Aorta (tissue), 5 donors: ENCODE data around the gene WDR59. TPM values are rescaled to one million over a fixed set of nuclear protein-coding genes. Genes with fewer than 3 reads are reported as not detected.

Experiments
- ATAC-seq: fragments of 200-7000 bp; cut with Tn5 transposase; one replicate; pipeline ENCODE4 v1.9.1; 2022; ENCODE audit warnings: moderate library complexity; ENCODE audit not compliant: low FRiP score
- DNase-seq, 2 donors: peaks; one replicate each; pipeline ENCODE4 v3.0.0-alpha.2; 2020
- H3K27ac ChIP-seq, 2 donors: one replicate each; pipeline ENCODE4 v1.5.1; 2013; ENCODE audit warnings: low read length in 2 of 2, mild to moderate bottlenecking in 2 of 2, moderate library complexity in 2 of 2, control low read depth in 1 of 2, inconsistent platforms in 1 of 2, low read depth in 1 of 2
- H3K27me3 ChIP-seq, 2 donors: one replicate each; pipeline ENCODE4 v1.6.1; 2013; ENCODE audit warnings: control low read depth in 1 of 2, low read length in 1 of 2, mild to moderate bottlenecking in 1 of 2, moderate library complexity in 1 of 2; ENCODE audit not compliant: insufficient read depth in 2 of 2, control insufficient read depth in 1 of 2
- H3K36me3 ChIP-seq, 2 donors: one replicate each; pipeline ENCODE4 v1.6.1; 2013; ENCODE audit warnings: control low read depth in 1 of 2, low read length in 1 of 2, mild to moderate bottlenecking in 1 of 2; ENCODE audit not compliant: insufficient read depth in 2 of 2, control insufficient read depth in 1 of 2
- H3K4me1 ChIP-seq, 2 donors: one replicate each; pipeline ENCODE4 v1.6.1; 2013; ENCODE audit warnings: low read length in 2 of 2, control low read depth in 1 of 2, mild to moderate bottlenecking in 1 of 2, moderate library complexity in 1 of 2; ENCODE audit not compliant: insufficient read depth in 2 of 2, control insufficient read depth in 1 of 2
- H3K4me3 ChIP-seq, 2 donors: one replicate each; pipeline ENCODE4 v1.5.1; 2013; ENCODE audit warnings: low read length in 2 of 2, control low read depth in 1 of 2, mild to moderate bottlenecking in 1 of 2
- H3K9me3 ChIP-seq: one replicate; pipeline ENCODE4 v1.6.1; 2013; ENCODE audit warnings: mild to moderate bottlenecking, low read length; ENCODE audit not compliant: control insufficient read depth
- WGBS, 2 donors: extraction: QIAGEN DNeasy Blood & Tissue Kit; methylation state at CpG; one replicate each; pipeline ENCODE4 v1.1.7; 2013; 5-methylcytosine and 5-hydroxymethylcytosine counted together
- intact Hi-C, 2 donors: fragments of 100-400 bp; cut with DNase I; formaldehyde crosslinking; loops; one replicate each; pipeline versions ENCODE4 v1.14.2 to v1.15.0; 2022
- polyA plus RNA-seq, 2 donors: library from polyadenylated mRNA; stranded (reverse); fragments of 200-250 nt; gene quantifications; one replicate each; pipeline ENCODE4 v1.2.3, GENCODE V29; 2013
- total RNA-seq, 2 donors: library from RNA; stranded (reverse); fragmentation: NEBNext Ultra II Directional; extraction: Animal tissue kit (Norgen Biotek cat#: 25700); gene quantifications; one replicate each; pipeline ENCODE4 v1.2.1, GENCODE V29; 2021
- donor health status: healthy with polysubstance abuse.
- donor health status: Bipolar disorder and iron deficiency.
- donor health status: DM: no; HTN: no; CAD: no.
- donor health status: DM: no; HTN: no; CAD: no.
- donor health status: DM: yes; HTN: yes; CAD: no.

WDR59 gene
- total and polyA plus RNA-seq, 4 donors: 12.8 to 78.1 (median 48.3) TPM

GRCh38 chr16:74836111-74836671 lies 148.7 kb downstream of the WDR59 start:
- no peak for ATAC-seq
- intact Hi-C loops: no loop called here
- Histone ChIP-seq H3K27me3 (no peaks in the 10 kb centered on the region), H3K9me3 (no peaks in the 10 kb centered on the region), H3K4me1 (peaks cover 0 to 1% of the 10 kb centered on the region in 2 donors), H3K36me3 (no peaks in the 10 kb centered on the region), H3K4me3 (no peak overlapping the region), H3K27ac (no peak overlapping the region)
- no peak for DNase-seq
- 83 to 86% methylated on average over 8 of the region's 8 CpGs for WGBS, 2 donors

DNA sequence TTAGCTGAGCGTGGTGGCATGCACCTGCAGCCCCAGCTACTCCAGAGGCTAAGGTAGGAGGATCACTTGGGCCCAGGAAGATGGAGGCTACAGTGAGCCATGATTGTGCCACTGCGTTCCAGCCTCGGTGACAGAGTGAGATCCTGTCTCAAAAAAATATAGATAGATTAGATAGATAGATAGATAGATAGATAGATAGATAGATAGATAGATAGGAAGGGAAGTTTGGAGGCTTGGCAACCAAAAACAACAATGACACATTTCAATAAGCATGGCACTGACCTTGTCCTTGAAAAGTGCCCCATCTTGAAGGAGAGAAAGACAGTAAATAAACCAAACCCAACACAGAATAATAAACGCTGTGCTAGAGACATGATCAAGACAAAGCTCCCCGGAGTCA lies 152.7 kb downstream of the WDR59 start:
- intact Hi-C loops: no loop called here
- Histone ChIP-seq H3K4me3 (no peak overlapping the region), H3K9me3 (peaks cover 3% of the 10 kb centered on the region), H3K27me3 (no peaks in the 10 kb centered on the region), H3K27ac (no peak overlapping the region), H3K4me1 (no peaks in the 10 kb centered on the region), H3K36me3 (no peaks in the 10 kb centered on the region)
- 68 to 71% methylated on average over 5 of the region's 5 CpGs for WGBS, 2 donors
- DNase-seq: no peak
- ATAC-seq: no peak

DNA sequence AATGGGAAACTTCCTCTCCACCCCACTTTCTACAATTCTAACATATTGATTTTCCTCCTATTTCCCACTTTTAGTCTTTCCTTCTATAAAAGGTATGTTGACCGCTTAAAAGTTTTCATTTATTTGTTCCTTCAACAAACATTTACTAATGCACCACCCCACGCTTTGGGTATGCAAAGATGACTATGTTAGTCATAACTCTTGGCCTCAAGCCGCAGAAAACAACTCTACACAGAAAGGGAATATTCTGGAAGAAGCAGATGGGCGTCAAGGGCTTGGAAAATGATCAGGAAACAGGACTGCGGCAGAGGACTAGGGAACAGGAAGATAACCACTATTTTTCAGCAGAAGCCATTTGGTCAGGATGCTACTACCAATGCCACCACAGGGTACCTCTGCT lies 153.5 kb downstream of the WDR59 start:
- Histone ChIP-seq H3K4me3 (no peak overlapping the region), H3K27ac (no peak overlapping the region), H3K4me1 (no peaks in the 10 kb centered on the region), H3K27me3 (no peaks in the 10 kb centered on the region), H3K36me3 (no peaks in the 10 kb centered on the region), H3K9me3 (peaks cover 3% of the 10 kb centered on the region)
- ATAC-seq (no peak), DNase-seq (no peak)
- intact Hi-C loops: no loop called here
- 85 to 87% methylated on average over 5 of the region's 5 CpGs for WGBS, 2 donors

DNA sequence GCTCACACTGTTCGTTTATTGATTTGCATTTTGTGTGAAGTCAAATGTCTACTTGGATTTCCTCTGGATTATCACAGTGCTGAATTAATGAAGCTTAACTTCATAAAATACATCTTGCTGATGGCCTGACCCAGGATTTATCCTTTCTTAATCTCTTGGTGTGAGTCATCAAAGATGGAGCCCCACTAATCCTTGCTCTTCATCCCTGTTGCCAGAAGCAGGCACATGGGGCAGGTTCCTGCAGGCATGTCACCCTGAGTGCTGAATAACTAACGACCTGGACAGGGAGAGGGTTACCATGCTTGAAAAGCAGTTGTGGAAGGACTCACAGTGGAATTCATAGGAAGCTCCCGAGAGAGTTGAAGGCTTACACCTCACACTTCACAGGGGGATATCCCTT lies 154.3 kb downstream of the WDR59 start:
- no peak for DNase-seq
- Histone ChIP-seq H3K9me3 (peaks cover 3% of the 10 kb centered on the region), H3K36me3 (no peaks in the 10 kb centered on the region), H3K4me1 (no peaks in the 10 kb centered on the region), H3K4me3 (no peak overlapping the region), H3K27ac (no peak overlapping the region), H3K27me3 (no peaks in the 10 kb centered on the region)
- WGBS, 2 donors: 66 to 69% methylated on average over 3 of the region's 3 CpGs
- ATAC-seq: no peak
- intact Hi-C loops: no loop called here

DNA sequence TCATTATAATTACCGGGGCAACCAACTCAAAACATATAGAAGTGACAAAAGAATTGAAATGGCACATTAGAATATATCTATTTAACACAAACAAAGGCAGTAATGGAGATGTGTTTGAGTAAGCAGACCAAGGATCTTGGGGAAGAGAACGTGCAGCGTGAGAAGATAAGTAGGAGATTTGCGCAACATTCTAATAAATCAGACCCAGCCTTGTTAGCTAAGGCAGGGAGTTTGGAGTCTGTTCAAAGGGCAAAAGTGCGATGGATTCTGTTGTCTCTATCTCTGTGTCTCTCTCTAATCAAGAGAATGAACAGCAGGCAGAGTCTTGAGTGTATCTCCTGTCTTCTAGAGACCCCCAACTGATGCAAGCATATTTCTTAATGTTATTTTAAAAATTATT lies 155.3 kb downstream of the WDR59 start:
- ATAC-seq (no peak), DNase-seq (no peak)
- Histone ChIP-seq H3K9me3 (peaks cover 3% of the 10 kb centered on the region), H3K36me3 (no peaks in the 10 kb centered on the region), H3K27me3 (no peaks in the 10 kb centered on the region), H3K4me1 (no peaks in the 10 kb centered on the region), H3K4me3 (no peak overlapping the region), H3K27ac (no peak overlapping the region)
- WGBS, 2 donors: 91% methylated on average over 5 of the region's 5 CpGs
- intact Hi-C loops: no loop called here

GRCh38 chr16:74825941-74826340 lies 159.0 kb downstream of the WDR59 start:
- H3K4me3 ChIP-seq: no peak overlapping the region
- peaks cover 4% of the 10 kb centered on the region for H3K9me3 ChIP-seq
- intact Hi-C loops: no loop called here
- DNase-seq (no peak), ATAC-seq (no peak)
- no peaks in the 10 kb centered on the region for H3K36me3 ChIP-seq
- WGBS, 2 donors: 69 to 74% methylated on average over 5 of the region's 5 CpGs
- no peak overlapping the region for H3K27ac ChIP-seq
- no peaks in the 10 kb centered on the region for H3K27me3 ChIP-seq
- H3K4me1 ChIP-seq: no peaks in the 10 kb centered on the region

- Histone ChIP-seq H3K27me3 (no peaks in the 10 kb centered on the region), H3K27ac (no peak overlapping the region), H3K9me3 (peaks cover 2% of the 10 kb centered on the region), H3K4me3 (no peak overlapping the region), H3K36me3 (no peaks in the 10 kb centered on the region), H3K4me1 (no peaks in the 10 kb centered on the region)
- ATAC-seq (no peak), DNase-seq (no peak)
- intact Hi-C loops: no loop called here
- 73 to 94% methylated on average over 3 of the region's 3 CpGs for WGBS, 2 donors
These were observed 159.9 kb downstream of the WDR59 start for GRCh38 chr16:74825016-74825415.

Other genes starting within 250 kb of the WDR59 start
- gene FA2H, start 210.3 kb downstream of the WDR59 start, total RNA-seq: under 1 TPM; 0.49 to 0.54 TPM
- gene FA2H, start 210.3 kb downstream of the WDR59 start, polyA plus RNA-seq: 1 to 10 TPM in 1 of 2 donors, not detected in 1; 1.9 TPM
- gene ZNRF1, start 13.9 kb upstream of the WDR59 start, total RNA-seq: 10 to 100 TPM; 20.8 to 26.3 TPM
- 1 to 10 TPM; 4.6 to 7.4 TPM for gene ZNRF1, start 13.9 kb upstream of the WDR59 start, polyA plus RNA-seq
- gene LDHD, start 131.7 kb upstream of the WDR59 start, total RNA-seq: 1 to 10 TPM; 5.5 to 5.6 TPM
- 1 to 10 TPM; 5.6 to 6.8 TPM for gene LDHD, start 131.7 kb upstream of the WDR59 start, polyA plus RNA-seq
- 10 to 100 TPM; 13.1 to 19.2 TPM for gene ZFP1, start 163.4 kb upstream of the WDR59 start, total RNA-seq
- gene ZFP1, start 163.4 kb upstream of the WDR59 start, polyA plus RNA-seq: 1 to 10 TPM; 3.9 to 6.3 TPM
- 10 to 100 TPM in 1 of 2 donors, 1 to 10 TPM in 1; 9.1 to 11.6 TPM for gene CTRB2, start 222.0 kb upstream of the WDR59 start, total RNA-seq
- gene CTRB2, start 222.0 kb upstream of the WDR59 start, polyA plus RNA-seq: 10 to 100 TPM; 12.7 to 19.0 TPM
- 1 to 10 TPM; 3.4 to 6.8 TPM for gene CTRB1, start 233.9 kb upstream of the WDR59 start, total RNA-seq
- gene CTRB1, start 233.9 kb upstream of the WDR59 start, polyA plus RNA-seq: 10 to 100 TPM in 1 of 2 donors, 1 to 10 TPM in 1; 5.7 to 17.4 TPM